GM13977 (cell line): ENCODE data around the gene NDUFB3.
"Not testable (repeated sequence)": the region's sequence is repeated elsewhere in the genome, so short reads cannot be mapped to it uniquely, and the experiment has no call there.

Experiments
- DNase-seq: peaks from one replicate; pipeline ENCODE4 v3.0.0; 2012; ENCODE audit warnings: low spot score
- in situ Hi-C: fragments of 300-500 bp; cut with MboI; formaldehyde crosslinking; loops from one replicate; pipeline ENCODE4 v1.12.0; 2022; ENCODE audit warnings: low sequenced_read_pairs, low pct_unique_long_range_greater_than_20kb, mixed read lengths, inconsistent platforms; ENCODE audit not compliant: unreplicated experiment
- TF ChIP-seq, protein P1 (sequence below): IDR thresholded peaks from 2 replicates; pipeline ENCODE4 v1.5.1; 2012; ENCODE audit warnings: mild to moderate bottlenecking, control low read depth; ENCODE audit not compliant: insufficient read depth; ENCODE audit errors: extremely low read depth, missing control alignments

NDUFB3 gene

DNA sequence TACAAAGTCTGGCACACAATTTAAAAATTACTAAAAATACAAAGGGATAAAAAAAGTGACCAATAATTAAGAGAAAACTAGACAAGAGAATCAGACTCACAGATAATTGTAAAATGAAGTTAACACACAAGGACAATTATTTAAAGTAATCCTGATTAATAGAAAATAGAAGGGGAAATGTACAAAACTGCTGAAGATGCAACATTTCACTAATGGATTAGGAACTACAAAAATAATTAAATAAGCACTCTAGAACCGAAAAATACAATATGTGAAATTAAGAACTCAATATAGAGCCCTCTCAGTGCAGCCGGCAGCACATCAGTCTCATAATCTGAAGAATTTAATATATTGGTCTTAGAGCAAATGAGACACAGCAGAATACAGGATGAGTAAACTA, 24.9 kb upstream of the NDUFB3 start:
- DNase-seq = no peak
- TF ChIP-seq, protein P1, sequence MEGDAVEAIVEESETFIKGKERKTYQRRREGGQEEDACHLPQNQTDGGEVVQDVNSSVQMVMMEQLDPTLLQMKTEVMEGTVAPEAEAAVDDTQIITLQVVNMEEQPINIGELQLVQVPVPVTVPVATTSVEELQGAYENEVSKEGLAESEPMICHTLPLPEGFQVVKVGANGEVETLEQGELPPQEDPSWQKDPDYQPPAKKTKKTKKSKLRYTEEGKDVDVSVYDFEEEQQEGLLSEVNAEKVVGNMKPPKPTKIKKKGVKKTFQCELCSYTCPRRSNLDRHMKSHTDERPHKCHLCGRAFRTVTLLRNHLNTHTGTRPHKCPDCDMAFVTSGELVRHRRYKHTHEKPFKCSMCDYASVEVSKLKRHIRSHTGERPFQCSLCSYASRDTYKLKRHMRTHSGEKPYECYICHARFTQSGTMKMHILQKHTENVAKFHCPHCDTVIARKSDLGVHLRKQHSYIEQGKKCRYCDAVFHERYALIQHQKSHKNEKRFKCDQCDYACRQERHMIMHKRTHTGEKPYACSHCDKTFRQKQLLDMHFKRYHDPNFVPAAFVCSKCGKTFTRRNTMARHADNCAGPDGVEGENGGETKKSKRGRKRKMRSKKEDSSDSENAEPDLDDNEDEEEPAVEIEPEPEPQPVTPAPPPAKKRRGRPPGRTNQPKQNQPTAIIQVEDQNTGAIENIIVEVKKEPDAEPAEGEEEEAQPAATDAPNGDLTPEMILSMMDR = no peak
- in situ Hi-C loops = no loop called here

DNA sequence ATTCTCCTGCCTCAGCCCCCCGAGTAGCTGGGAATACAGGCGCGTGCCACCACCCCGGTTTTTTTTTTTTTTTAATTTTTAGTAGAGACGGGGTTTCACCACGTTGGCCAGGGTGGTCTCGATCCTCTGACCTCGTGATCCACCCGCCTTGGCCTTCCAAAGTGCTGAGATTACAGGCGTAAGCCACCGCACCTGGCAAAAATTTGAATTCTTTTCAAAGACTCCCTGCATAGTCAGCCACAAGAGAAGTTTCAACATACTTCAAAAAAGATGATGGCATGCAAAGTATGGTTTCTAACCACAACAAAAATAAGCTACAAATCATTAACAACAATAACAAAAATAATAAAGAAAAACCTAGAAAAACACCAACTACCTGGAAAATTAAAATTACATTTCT, 22.3 kb upstream of the NDUFB3 start:
- TF ChIP-seq, protein P1 = no peak
- DNase-seq = no peak
- in situ Hi-C loops = no loop called here

DNA sequence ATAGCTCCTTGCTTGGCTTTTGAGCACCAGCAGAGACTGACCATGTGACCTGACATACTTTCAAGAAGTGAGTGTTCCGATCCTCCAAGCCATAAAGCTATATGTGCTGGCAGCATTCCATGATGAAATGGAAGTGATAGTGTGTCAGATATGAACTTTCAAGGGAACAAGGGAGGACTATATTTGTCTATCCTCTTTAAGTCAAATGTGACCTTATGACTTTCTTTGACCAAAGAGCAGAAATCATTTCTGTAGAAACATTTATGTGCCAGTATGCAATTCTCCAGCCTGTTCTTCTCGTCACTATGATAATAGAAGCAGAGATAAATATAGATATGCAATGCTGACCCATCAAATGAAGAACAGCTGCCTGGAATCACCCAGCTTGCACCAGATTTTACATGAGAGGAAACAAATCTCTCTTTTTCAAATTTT, 14.7 kb upstream of the NDUFB3 start:
- in situ Hi-C loops = no loop called here
- TF ChIP-seq, protein P1 = no peak
- no peak for DNase-seq

DNA sequence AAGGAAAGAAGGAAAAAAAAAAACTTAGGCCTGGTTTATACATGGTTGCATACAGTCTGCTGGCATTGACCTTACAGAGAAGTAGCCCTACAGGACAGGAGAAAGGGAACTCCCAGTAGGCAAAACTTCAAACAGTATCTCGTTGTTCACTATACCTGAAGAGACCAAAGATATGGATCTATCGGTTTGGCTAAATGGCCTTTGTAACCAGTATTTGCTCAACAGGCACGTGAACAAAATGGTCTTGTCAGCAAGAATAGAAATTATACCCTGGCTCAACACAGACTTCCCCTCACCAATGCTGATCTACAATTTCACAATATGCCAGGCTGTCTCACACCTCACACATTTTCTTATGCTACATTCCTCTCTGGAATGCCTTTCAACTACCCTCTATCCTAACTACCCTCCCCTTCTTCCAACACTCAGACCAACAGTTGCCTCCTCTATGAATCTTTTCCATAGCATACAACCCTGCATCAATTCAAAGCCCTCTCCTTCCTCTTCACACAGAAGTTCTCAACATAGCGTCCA, 14.0 kb upstream of the NDUFB3 start:
- no peak for DNase-seq
- in situ Hi-C loops = no loop called here
- TF ChIP-seq, protein P1 = no peak

DNA sequence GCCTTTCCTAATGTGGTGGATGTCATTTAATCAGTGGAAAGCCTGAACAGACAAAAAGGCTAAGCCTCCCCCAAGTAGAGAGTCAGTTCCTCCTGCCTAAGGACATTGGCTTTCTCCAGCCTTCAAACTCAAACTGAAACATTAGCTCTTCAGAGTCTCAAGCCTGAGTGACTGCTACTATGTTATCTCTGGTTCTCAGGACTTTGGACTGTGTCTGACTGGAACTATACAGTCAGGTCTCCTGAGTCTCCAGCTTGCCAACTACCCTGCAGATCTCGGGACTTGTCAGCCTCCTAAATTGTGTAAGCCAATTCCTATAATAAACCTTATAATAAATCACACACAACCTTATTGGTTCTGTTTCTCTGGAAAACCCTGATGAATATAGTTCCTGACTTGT, 12.9 kb upstream of the NDUFB3 start:
- no peak for DNase-seq
- TF ChIP-seq, protein P1 = no peak
- in situ Hi-C loops = no loop called here

DNA sequence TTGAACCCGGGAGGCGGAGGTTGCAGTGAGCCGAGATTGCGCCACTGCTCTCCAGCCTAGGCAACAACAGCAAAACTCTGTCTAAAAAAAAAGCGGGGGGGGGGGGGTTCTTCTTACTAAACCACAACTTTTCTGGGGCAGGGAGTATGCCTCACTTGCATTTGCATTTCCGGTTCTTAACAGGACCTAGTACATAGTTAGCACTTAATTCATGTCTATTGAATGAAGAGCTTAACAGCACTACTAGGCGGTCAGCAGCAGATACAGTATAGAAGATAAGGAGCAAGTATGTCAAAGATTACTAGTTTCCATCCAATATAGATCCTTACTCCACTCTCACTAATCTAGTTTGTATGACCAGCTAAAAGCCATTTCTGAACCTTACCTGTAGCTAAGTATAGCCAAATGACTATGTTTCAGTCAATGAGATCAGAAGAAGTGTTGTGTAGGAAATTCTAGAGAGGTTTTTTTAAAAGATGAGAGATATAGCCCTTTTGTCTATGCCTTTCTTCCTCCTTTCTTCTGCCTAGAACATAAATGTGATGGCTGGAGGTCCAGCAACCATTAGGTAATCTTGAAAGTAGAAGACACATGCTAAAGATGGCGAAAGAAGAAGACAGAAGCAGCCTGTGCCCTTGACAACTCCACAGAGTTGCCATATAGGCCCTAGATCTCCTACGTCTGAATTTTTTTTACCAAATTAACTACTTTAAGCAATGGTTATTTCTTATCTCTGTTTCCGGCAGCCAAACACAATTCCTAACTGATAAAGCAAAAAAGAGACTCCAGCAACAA, 11.6 kb upstream of the NDUFB3 start:
- TF ChIP-seq, protein P1 = no peak
- DNase-seq = no peak
- in situ Hi-C loops = no loop called here

DNA sequence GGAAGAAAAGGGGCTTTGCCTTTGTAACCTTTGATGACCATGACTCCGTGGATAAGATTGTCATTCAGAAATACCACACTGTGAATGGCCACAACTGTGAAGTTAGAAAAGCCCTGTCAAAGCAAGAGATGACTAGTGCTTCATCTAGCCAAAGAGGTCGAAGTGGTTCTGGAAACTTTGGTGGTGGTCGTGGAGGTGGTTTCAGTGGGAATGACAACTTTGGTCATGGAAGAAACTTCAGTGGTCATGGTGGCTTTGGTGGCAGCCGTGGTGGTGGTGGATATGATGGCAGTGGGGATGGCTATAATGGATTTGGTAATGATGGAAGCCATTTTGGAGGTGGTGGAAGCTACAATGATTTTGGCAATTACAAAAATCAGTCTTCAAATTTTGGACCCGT, 8.3 kb upstream of the NDUFB3 start:
- in situ Hi-C loops, DNase-seq: not testable (repeated sequence)
